GM23248 (cell line): ENCODE results near the gene FANCE. TPM values are rescaled to one million over a fixed set of nuclear protein-coding genes. Genes with fewer than 3 reads are reported as not detected.
"Not testable (repeated sequence)": the region's sequence is repeated elsewhere in the genome, so short reads cannot be mapped to it uniquely, and the experiment has no call there.

Experiments
- DNase-seq: peaks from one replicate; pipeline ENCODE4 v3.0.0-alpha.2; 2015
- H2AFZ ChIP-seq: fragments of 200-600 bp; sonication (generic); 2 replicates; pipeline ENCODE4 v1.6.1; 2016; ENCODE audit warnings: antibody characterized with exemption
- H3F3A ChIP-seq: fragments of 200-600 bp; sonication (generic); 2 replicates; pipeline ENCODE4 v1.6.1; 2016; ENCODE audit warnings: mild to moderate bottlenecking, antibody characterized with exemption, mixed run types; ENCODE audit not compliant: insufficient read depth
- H3K27ac ChIP-seq: fragments of 200-600 bp; sonication (generic); 2 replicates; pipeline ENCODE4 v1.5.1; 2016; ENCODE audit warnings: mild to moderate bottlenecking
- H3K27me3 ChIP-seq: fragments of 200-600 bp; sonication (generic); replicated peaks from 2 replicates; pipeline ENCODE4 v1.6.1; 2016; ENCODE audit warnings: mild to moderate bottlenecking; ENCODE audit not compliant: insufficient read depth
- H3K36me3 ChIP-seq: fragments of 200-600 bp; sonication (generic); 2 replicates; pipeline ENCODE4 v1.6.1; 2016; ENCODE audit warnings: low read depth, mild to moderate bottlenecking
- H3K4me1 ChIP-seq: fragments of 200-600 bp; sonication (generic); 2 replicates; pipeline ENCODE4 v1.6.1; 2016; ENCODE audit warnings: mild to moderate bottlenecking; ENCODE audit not compliant: insufficient read depth
- H3K4me2 ChIP-seq: fragments of 200-600 bp; sonication (generic); one replicate; pipeline ENCODE4 v1.6.1; 2016; ENCODE audit warnings: mild to moderate bottlenecking; ENCODE audit not compliant: unreplicated experiment
- H3K4me3 ChIP-seq: fragments of 200-600 bp; sonication (generic); 2 replicates; pipeline ENCODE4 v1.5.1; 2016; ENCODE audit warnings: mild to moderate bottlenecking
- H3K79me2 ChIP-seq: fragments of 200-600 bp; sonication (generic); 2 replicates; pipeline ENCODE4 v1.6.1; 2016; ENCODE audit warnings: mild to moderate bottlenecking; ENCODE audit not compliant: insufficient read depth
- H3K9ac ChIP-seq: fragments of 200-600 bp; sonication (generic); 2 replicates; pipeline ENCODE4 v1.6.1; 2016; ENCODE audit warnings: mild to moderate bottlenecking
- H3K9me2 ChIP-seq: fragments of 200-600 bp; sonication (generic); 2 replicates; pipeline ENCODE4 v1.6.1; 2016; ENCODE audit warnings: mixed run types, mild to moderate bottlenecking, moderate library complexity; ENCODE audit not compliant: insufficient read depth
- H3K9me3 ChIP-seq: fragments of 200-600 bp; sonication (generic); one replicate; pipeline ENCODE4 v1.6.1; 2017; ENCODE audit warnings: low read depth
- H4K20me1 ChIP-seq: fragments of 200-600 bp; sonication (generic); 2 replicates; pipeline ENCODE4 v1.6.0; 2016; ENCODE audit not compliant: insufficient read depth
- EZH2 ChIP-seq: fragments of 200-600 bp; sonication (generic); IDR thresholded peaks from 2 replicates; pipeline ENCODE4 v1.6.1; 2018; ENCODE audit warnings: antibody characterized with exemption, mild to moderate bottlenecking; ENCODE audit not compliant: insufficient read depth, poor library complexity, severe bottlenecking
- EZH2phosphoT487 ChIP-seq: fragments of 200-600 bp; sonication (generic); IDR thresholded peaks from 2 replicates; pipeline ENCODE4 v1.6.1; 2018; ENCODE audit warnings: antibody characterized with exemption, moderate library complexity, mild to moderate bottlenecking, low read depth; ENCODE audit not compliant: insufficient read depth
- WGBS, 2 experiments: methylation state at CpG; one replicate each; pipeline ENCODE4 v1.1.6; 2015 to 2017; ENCODE audit warnings: low lambda C conversion rate in 2 of 2, low coverage in 1 of 2; ENCODE audit errors: missing lambda C conversion rate in 2 of 2; 5-methylcytosine and 5-hydroxymethylcytosine counted together
- in situ Hi-C: fragments of 300-500 bp; cut with MboI; formaldehyde crosslinking; loops from 2 replicates; pipeline ENCODE4 v1.15.0; 2020
- microRNA-seq: library from miRNA; unstranded; fragments of <30 nt; microRNA quantifications from one replicate; pipeline ENCODE4, GENCODE V29; 2016; ENCODE audit warnings: borderline number of aligned reads
- polyA plus RNA-seq: library from polyadenylated mRNA; unstranded; fragments of >200 nt; fragmentation: Nextera tagmentation; extraction: Ambion mirVana; gene quantifications from 2 replicates; pipeline ENCODE4 v1.2.1, GENCODE V29; 2016
- small RNA-seq: library from RNA; depleted of rRNA; stranded (forward); fragments of <200 nt; gene quantifications from one replicate; pipeline ENCODE3, GENCODE V24; 2014; ENCODE audit warnings: low read depth, low replicate concordance
- total RNA-seq: library from RNA; depleted of rRNA; stranded (reverse); fragments of >200 nt; shearing (Covaris generic); gene quantifications from 2 replicates; pipeline ENCODE4 v1.2.3, GENCODE V29; 2014; rRNA removed

The FANCE gene
- total and polyA plus RNA-seq, 2 experiments from 2014 or later: 4.3 to 9.7 TPM

DNA sequence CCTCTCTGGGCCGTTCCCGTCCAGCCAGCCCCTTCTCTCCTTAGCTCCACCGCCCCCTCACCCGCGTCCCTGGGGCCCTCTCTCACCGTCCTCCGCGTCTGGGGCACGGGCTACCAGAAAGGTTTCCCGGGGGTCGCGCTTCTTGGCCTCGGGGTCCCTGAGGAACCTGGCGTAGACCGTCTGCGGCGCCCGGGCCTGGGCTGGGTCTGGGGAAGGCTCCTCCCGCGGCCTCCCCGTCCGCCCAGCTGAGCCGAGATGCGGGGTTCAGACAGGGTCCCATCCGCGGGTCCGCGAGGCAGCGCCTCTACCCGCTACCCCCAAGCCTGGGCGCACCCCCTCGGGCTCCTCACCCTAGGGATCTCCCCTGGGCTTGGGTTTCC, 59.4 kb downstream of the FANCE start:
- Histone ChIP-seq H3K9me2 (no peaks in the 10 kb centered on the region), H3K27ac (no peak overlapping the region), H3K36me3 (no peaks in the 10 kb centered on the region), H4K20me1 (no peaks in the 10 kb centered on the region), H3K4me2 (no peak overlapping the region), H2AFZ (no peak overlapping the region), H3F3A (no peaks in the 10 kb centered on the region), H3K9me3 (no peaks in the 10 kb centered on the region), H3K27me3 (peaks cover 18% of the 10 kb centered on the region), H3K9ac (no peak overlapping the region), H3K4me1 (no peaks in the 10 kb centered on the region), H3K4me3 (no peak overlapping the region), H3K79me2 (no peaks in the 10 kb centered on the region)
- no peak for DNase-seq
- TF ChIP-seq EZH2 (peak; percentile 51), EZH2phosphoT487 (no peak)
- WGBS, 2 experiments: 10 to 12% methylated on average over 28 to 29 of the region's 32 CpGs
- in situ Hi-C loops: no loop called here

DNA sequence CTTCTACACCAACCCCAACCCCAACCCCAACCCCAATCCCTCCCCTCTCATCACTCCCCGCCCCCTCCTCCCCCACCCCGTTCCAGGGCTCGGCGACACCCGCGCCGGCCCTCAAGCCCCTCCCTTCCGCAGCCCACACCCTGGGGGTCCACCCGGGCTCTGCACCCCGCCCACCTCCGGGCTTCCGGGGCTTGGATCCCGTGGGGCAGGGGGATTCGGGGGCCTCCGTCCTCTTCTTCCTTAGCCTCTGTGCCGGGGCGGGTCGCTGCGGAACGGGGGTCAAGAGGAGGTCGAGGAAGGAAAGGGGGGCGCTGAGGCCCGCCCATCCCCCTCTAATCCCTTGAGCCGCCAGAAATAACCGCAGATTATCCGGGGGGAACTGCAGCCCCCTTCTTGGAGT, 59.9 kb downstream of the FANCE start:
- Histone ChIP-seq H3K9me3 (no peaks in the 10 kb centered on the region), H3K36me3 (no peaks in the 10 kb centered on the region), H4K20me1 (no peaks in the 10 kb centered on the region), H3K9me2 (no peaks in the 10 kb centered on the region), H3K79me2 (no peaks in the 10 kb centered on the region), H3K4me2 (no peak overlapping the region), H3K9ac (no peak overlapping the region), H3K27ac (no peak overlapping the region), H2AFZ (no peak overlapping the region), H3K27me3 (peaks cover 15% of the 10 kb centered on the region), H3K4me1 (no peaks in the 10 kb centered on the region), H3K4me3 (no peak overlapping the region), H3F3A (no peaks in the 10 kb centered on the region)
- TF ChIP-seq EZH2phosphoT487 (no peak), EZH2 (no peak)
- WGBS, 2 experiments: 3 to 40% methylated on average over 3 to 25 of the region's 26 CpGs
- DNase-seq: no peak
- in situ Hi-C loops: no loop called here

- no peaks in the 10 kb centered on the region for H3K4me1 ChIP-seq
- H4K20me1 ChIP-seq: no peaks in the 10 kb centered on the region
- no peak within 1 kb of the TSS for H3K9ac ChIP-seq
- H3K9me2 ChIP-seq: no peaks in the 10 kb centered on the region
- peaks cover 15% of the 10 kb centered on the region for H3K27me3 ChIP-seq
- no peaks in the 10 kb centered on the region for H3K36me3 ChIP-seq
- no peaks in the 10 kb centered on the region for H3F3A ChIP-seq
- no peak within 1 kb of the TSS for H3K4me3 ChIP-seq
- WGBS, 2 experiments: 83 to 87% methylated on average over 6 to 10 of the region's 10 CpGs
- no peak for TF ChIP-seq EZH2phosphoT487
- no peak for TF ChIP-seq EZH2
- no peak within 1 kb of the TSS for H3K27ac ChIP-seq
- H3K79me2 ChIP-seq: no peaks in the 10 kb centered on the region
- no peak for DNase-seq
- no peaks in the 10 kb centered on the region for H3K9me3 ChIP-seq
- no peak within 1 kb of the TSS for H3K4me2 ChIP-seq
- no peak within 1 kb of the TSS for H2AFZ ChIP-seq
- in situ Hi-C loops: no loop called here
These were observed 60.6 kb downstream of the FANCE start, which contains the start of gene TULP1 for GRCh38 chr6:35512740-35513139. TSS of gene TULP1 (minus strand) at chr6:35512896. CDS start at chr6:35512858, 38 bp downstream.

- Histone ChIP-seq H3K79me2 (no peaks in the 10 kb centered on the region), H3K4me2 (no peak overlapping the region), H2AFZ (no peak overlapping the region), H3K27me3 (peaks cover 15% of the 10 kb centered on the region), H3K9me2 (no peaks in the 10 kb centered on the region), H3K9me3 (no peaks in the 10 kb centered on the region), H3K4me3 (no peak overlapping the region), H3F3A (no peaks in the 10 kb centered on the region), H3K27ac (no peak overlapping the region), H3K9ac (no peak overlapping the region), H3K4me1 (no peaks in the 10 kb centered on the region), H3K36me3 (no peaks in the 10 kb centered on the region), H4K20me1 (no peaks in the 10 kb centered on the region)
- 74 to 78% methylated on average over 4 of the region's 4 CpGs for WGBS, 2 experiments
- in situ Hi-C loops: no loop called here
- no peak for DNase-seq
- TF ChIP-seq EZH2phosphoT487 (no peak), EZH2 (no peak)
These were observed 62.4 kb downstream of the FANCE start for GRCh38 chr6:35514587-35514986.

DNA sequence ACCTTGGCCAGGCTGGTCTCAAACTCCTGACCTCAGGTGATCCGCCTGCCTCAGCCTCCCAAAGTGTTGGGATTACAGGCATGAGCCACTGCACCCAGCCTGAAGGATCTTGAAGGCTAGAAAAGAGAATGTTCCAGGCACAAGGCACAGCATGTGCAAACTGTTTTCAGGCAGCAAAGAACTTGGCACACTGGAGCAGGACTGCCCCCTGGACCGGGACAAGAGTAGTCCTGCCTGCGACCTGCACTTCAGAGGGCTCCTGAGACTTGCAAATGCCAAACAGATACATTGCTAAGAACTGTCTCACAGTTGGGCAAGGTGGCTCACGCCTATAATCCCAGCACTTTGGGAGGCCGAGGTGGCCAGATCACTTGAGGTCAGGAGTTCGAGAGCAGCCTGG, 63.8 kb downstream of the FANCE start:
- H3K9ac ChIP-seq, H3K4me3 ChIP-seq, H3K4me2 ChIP-seq, H3K36me3 ChIP-seq, H3K27me3 ChIP-seq, H3K79me2 ChIP-seq, H4K20me1 ChIP-seq, H3F3A ChIP-seq, H3K9me2 ChIP-seq, in situ Hi-C loops, H3K27ac ChIP-seq, H3K4me1 ChIP-seq, H3K9me3 ChIP-seq, DNase-seq, H2AFZ ChIP-seq: not testable (repeated sequence)
- WGBS, 2 experiments: 79 to 81% methylated on average over 6 of the region's 6 CpGs

Small RNA genes within 50 kb of the gene (microRNA-seq; reads per million reads assigned to microRNA genes)
- 1.5 reads per million for gene MIR7111

Small RNA genes within 50 kb of the gene (small RNA-seq; reads per million reads assigned to genes)
- gene MIR7111: not detected

Other genes with a start within 250 kb of the FANCE start
- gene SCUBE3, start 238.4 kb upstream of the FANCE start, total RNA-seq: 31.5 and 31.6 TPM in 2 replicates
- gene SCUBE3, start 238.4 kb upstream of the FANCE start, polyA plus RNA-seq: 21.6 and 24.0 TPM in 2 replicates
- gene ZNF76, start 192.6 kb upstream of the FANCE start, total RNA-seq: 14.3 and 19.6 TPM in 2 replicates
- gene ZNF76, start 192.6 kb upstream of the FANCE start, polyA plus RNA-seq: 15.9 and 16.4 TPM in 2 replicates
- gene DEF6, start 154.5 kb upstream of the FANCE start, total RNA-seq: 2.6 and 4.9 TPM in 2 replicates
- 1.3 and 1.7 TPM in 2 replicates for gene DEF6, start 154.5 kb upstream of the FANCE start, polyA plus RNA-seq
- 13.3 and 15.9 TPM in 2 replicates for gene PPARD, start 109.8 kb upstream of the FANCE start, total RNA-seq
- 21.7 and 22.3 TPM in 2 replicates for gene PPARD, start 109.8 kb upstream of the FANCE start, polyA plus RNA-seq
- gene RPL10A, start 16.1 kb downstream of the FANCE start, total RNA-seq: 852 and 915 TPM in 2 replicates
- 346 and 366 TPM in 2 replicates for gene RPL10A, start 16.1 kb downstream of the FANCE start, polyA plus RNA-seq
- 10.5 and 12.0 TPM in 2 replicates for gene TEAD3, start 44.7 kb downstream of the FANCE start, total RNA-seq
- 6.9 TPM in 2 replicates for gene TEAD3, start 44.7 kb downstream of the FANCE start, polyA plus RNA-seq
- not detected in 2 replicates for gene TULP1, start 60.6 kb downstream of the FANCE start, total RNA-seq
- not detected in 2 replicates for gene TULP1, start 60.6 kb downstream of the FANCE start, polyA plus RNA-seq
- gene FKBP5, start 236.6 kb downstream of the FANCE start, total RNA-seq: 1.9 and 3.6 TPM in 2 replicates
- 6.3 and 6.9 TPM in 2 replicates for gene FKBP5, start 236.6 kb downstream of the FANCE start, polyA plus RNA-seq